Urinary bladder (tissue), 4 donors: ENCODE data around the gene ADAMTS17. TPM values are rescaled to one million over a fixed set of nuclear protein-coding genes. Genes with fewer than 3 reads are reported as not detected.
A peak's percentile ranks its signal among the peaks of the same experiment; 100 is the strongest.
"Not testable (repeated sequence)": the region's sequence is repeated elsewhere in the genome, so short reads cannot be mapped to it uniquely, and the experiment has no call there.

Experiments used
- DNase-seq: peaks from one replicate; pipeline ENCODE4 v3.0.0-alpha.2; 2015; ENCODE audit errors: extremely low spot score
- H3K27ac ChIP-seq: one replicate; pipeline ENCODE4 v1.5.1; 2013; ENCODE audit warnings: low read depth, mild to moderate bottlenecking, moderate library complexity
- H3K36me3 ChIP-seq: one replicate; pipeline ENCODE4 v1.6.1; 2013; ENCODE audit warnings: mild to moderate bottlenecking, moderate library complexity; ENCODE audit not compliant: insufficient read depth
- H3K4me1 ChIP-seq: one replicate; pipeline ENCODE4 v1.6.1; 2013; ENCODE audit warnings: mild to moderate bottlenecking, moderate library complexity; ENCODE audit not compliant: insufficient read depth
- H3K4me3 ChIP-seq: one replicate; pipeline ENCODE4 v1.5.1; 2013; ENCODE audit warnings: low read depth, low read length
- WGBS: extraction: QIAGEN DNeasy Blood & Tissue Kit; methylation state at CpG from one replicate; pipeline ENCODE4 v1.1.7; 2013; 5-methylcytosine and 5-hydroxymethylcytosine counted together
- polyA plus RNA-seq: library from polyadenylated mRNA; stranded (reverse); fragments of 200-250 nt; gene quantifications from one replicate; pipeline ENCODE4 v1.2.3, GENCODE V29; 2013
- total RNA-seq: library from RNA; depleted of rRNA; stranded (reverse); fragments of >200 nt; gene quantifications from one replicate; pipeline ENCODE4 v1.2.3, GENCODE V29; 2014
- donor health status: healthy with polysubstance abuse.
- donor health status: healthy.

ADAMTS17 gene
- total and polyA plus RNA-seq, 2 donors, result 2.8 to 10.7 TPM

DNA sequence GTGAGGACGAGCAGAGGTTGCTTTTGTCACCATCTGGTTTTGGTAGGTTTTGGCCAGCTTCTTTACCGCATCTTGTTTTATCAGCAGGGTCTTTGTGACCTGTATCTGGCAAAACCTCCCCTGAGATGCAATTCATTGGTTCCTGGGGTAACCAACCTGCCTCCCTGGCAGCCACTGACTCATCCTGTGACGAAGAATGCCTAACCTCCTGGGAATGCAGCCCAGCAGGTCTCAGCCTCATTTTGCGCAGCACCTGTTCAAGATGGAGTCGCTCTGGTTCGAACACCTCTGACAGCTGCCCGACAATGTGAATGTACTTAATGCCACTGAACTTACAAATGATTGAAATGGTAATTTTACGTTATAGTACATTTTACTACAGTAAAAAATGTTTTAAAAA lies 6.8 kb upstream of the ADAMTS17 start:
- WGBS, result 98% methylated on average over 8 of the region's 8 CpGs
- Histone ChIP-seq H3K4me3 (no peak overlapping the region), H3K36me3 (no peaks in the 10 kb centered on the region), H3K4me1 (no peaks in the 10 kb centered on the region), H3K27ac (no peak overlapping the region)
- DNase-seq, result no peak

DNA sequence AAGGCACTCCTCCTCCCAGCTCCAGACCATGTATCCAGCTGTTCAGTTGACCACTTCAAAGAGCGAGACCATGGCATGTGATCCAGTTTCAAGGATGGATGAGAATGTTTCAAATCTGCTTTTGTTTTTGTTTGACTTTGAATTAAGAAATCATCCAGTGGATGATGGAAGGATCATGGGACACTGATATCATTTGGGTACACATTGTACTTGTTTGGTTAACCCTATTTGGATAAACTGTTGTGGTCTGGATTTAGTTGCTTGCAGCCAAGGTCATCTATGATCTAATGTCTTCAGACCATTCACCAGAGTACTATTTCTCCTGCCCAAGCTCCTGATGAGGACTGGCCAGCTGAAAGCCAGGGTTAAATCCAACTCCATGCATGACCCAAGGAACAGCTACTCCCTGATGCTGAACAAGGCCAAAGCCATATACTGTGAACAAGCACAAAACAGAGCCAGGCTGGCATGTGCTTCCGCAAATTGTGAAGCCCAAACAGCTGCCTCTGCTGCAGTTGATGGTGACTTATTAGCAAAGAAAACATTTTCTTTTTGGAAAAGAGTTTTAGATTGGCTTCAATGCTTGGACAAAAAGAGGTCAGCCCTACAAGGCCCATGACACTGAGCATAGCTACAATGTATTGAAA lies 5.2 kb upstream of the ADAMTS17 start:
- no peak for DNase-seq
- Histone ChIP-seq H3K4me1 (no peaks in the 10 kb centered on the region), H3K36me3 (no peaks in the 10 kb centered on the region), H3K4me3 (no peak overlapping the region), H3K27ac (no peak overlapping the region)
- 96% methylated on average over 2 of the region's 2 CpGs for WGBS

DNA sequence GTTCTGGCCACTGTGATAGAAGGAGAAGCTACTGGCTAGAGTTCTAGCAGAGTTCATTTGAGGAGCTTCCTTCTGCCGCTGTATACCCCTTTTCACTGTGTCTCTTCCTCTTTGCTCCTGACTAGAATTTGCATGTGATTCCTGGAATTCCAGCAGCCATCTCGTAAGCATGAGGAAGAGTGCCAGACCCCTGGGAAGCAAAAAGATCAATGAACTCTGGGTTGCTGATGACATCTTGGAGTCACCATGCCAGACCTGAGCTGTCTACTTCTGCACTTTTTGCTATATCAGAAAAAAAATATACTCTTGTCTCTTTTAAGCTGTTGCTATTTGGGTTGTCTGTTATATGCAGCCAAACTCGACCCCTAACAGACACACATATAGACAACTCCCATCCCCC lies 3.7 kb upstream of the ADAMTS17 start:
- peaks cover 1% of the 10 kb centered on the region for H3K4me1 ChIP-seq
- 73% methylated on average over 3 of the region's 3 CpGs for WGBS

DNA sequence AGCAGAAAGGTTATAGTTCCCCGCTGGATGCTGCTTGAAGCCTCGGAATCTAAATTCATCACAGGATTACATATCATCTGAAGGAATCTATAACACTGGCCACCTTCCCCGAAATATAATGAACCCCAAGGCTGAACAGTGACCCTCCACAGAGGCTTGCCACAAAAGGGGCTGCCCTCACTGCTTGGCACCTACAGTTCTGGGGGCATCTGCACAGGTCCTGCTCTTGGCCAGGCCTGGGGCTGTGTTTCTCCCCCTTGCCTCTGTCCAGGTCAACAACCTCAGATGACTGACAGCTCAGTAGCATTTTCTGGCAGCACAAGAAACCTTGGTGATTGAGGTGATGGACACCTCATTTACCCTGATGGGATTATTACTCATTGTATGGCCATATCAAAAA lies 1.5 kb upstream of the ADAMTS17 start:
- Histone ChIP-seq H3K4me3 (no peak overlapping the region), H3K27ac (no peak overlapping the region), H3K36me3 (no peaks in the 10 kb centered on the region), H3K4me1 (peaks cover 1% of the 10 kb centered on the region)
- DNase-seq, result no peak
- WGBS, result 91% methylated on average over 3 of the region's 3 CpGs

More for the DNA sequence above, 3.7 kb upstream of the ADAMTS17 start:
- no peaks in the 10 kb centered on the region for H3K36me3 ChIP-seq
- no peak for DNase-seq
- H3K27ac ChIP-seq, result no peak overlapping the region
- no peak overlapping the region for H3K4me3 ChIP-seq

DNA sequence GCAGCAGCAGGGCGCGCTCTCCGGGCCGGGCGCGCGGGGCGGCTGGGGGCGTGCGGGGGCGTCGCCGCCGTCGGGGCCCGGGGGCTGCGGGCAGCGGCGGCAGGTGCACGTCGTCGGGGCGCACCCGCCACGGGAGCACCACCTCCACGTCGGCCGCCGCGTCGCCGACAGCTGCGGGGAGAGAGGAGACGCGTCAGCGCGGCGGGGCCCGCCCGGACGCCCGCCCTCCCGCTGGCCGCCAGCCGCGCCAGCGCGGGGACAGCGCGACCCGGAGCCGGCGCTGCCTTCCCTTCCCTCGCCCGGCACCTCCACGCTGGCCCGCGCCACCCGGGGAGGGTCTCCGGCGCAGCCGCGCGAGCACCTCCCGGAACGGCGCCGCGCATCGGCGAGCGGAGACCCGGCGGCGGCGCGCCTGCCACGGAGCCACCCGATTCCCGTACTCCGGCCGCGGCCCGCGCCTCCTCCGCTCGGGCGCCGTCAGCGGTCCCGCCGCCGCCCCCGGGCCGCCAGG lies 481 bp downstream of the ADAMTS17 start:
- Histone ChIP-seq H3K4me3 (peak overlapping the region; percentile 76), H3K27ac (peak overlapping the region; percentile 2), H3K4me1 (peaks cover 1% of the 10 kb centered on the region), H3K36me3 (no peaks in the 10 kb centered on the region)
- no peak for DNase-seq
- WGBS, result under 1% methylated on average over 93 of the region's 95 CpGs

DNA sequence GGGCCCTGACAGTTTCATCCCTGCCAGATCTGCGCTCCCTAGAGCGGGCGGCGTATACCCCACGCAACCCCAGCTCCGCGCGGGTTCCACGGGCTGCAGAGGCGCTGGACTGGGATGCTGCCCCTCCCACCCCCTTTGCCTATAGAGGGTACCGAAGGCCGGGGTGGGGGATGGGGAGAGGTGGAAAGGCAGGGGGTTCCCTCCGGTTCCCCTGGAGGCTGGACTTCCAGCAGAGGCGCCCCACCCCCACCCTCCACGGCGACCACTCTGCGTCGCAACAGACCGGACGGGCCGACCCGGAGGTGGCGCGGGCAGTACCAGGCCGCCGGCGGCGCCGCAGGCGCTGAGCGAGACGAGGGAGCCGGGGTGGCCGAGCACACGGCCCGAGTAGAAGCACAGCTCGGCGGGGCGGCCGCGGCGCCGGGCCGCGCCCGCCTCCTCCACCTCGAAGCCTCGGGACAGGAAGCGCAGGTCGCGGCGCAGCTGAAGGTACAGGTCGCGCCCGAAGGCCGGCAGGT lies 995 bp downstream of the ADAMTS17 start:
- H3K27ac ChIP-seq, result no peak overlapping the region
- peak overlapping the region; percentile 76 for H3K4me3 ChIP-seq
- H3K36me3 ChIP-seq, result no peaks in the 10 kb centered on the region
- H3K4me1 ChIP-seq, result peaks cover 1% of the 10 kb centered on the region
- no peak for DNase-seq
- 14% methylated on average over 56 of the region's 56 CpGs for WGBS

DNA sequence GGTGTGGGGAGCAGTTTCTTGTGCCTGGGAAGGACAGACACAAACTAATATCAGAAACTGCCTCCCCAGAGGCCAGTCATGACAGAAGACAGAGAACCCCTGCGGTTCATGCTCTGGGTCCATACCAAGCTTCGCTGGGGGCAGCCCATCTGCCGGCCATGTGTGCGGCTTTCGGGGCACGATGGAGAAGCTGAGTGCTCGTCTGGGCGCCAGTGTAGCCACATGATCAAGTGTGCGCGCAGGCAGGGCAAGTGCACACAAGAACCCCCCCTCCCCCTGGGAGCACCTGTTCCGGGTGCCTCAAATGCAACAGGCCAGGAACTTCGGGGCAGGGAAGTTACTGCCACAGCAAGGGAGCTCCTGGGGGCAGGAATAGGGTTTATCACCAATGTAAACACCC lies 1.8 kb downstream of the ADAMTS17 start:
- Histone ChIP-seq H3K27ac (no peak overlapping the region), H3K4me1 (peaks cover 1% of the 10 kb centered on the region), H3K36me3 (no peaks in the 10 kb centered on the region), H3K4me3 (no peak overlapping the region)
- WGBS, result 93% methylated on average over 12 of the region's 12 CpGs
- DNase-seq, result no peak

DNA sequence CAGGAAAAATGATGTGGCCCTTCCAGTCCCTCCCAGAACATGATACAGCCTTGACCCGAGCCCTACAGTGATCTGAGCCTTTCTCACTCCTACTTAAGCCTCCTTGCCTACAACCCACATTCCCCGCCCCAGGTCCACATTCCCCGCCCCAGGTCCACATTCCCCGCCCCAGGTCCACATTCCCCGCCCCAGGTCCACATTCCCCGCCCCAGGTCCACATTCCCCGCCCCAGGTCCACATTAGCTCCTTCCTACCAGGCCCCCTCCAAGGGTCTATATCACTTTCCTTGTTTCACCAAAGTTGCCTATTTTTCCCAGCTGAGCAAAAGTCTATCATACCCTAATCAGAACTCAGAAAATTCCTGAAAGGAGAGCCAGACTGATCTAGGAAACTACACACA lies 2.3 kb downstream of the ADAMTS17 start:
- 81% methylated on average over 7 of the region's 7 CpGs for WGBS
- DNase-seq, H3K27ac ChIP-seq, H3K36me3 ChIP-seq, H3K4me1 ChIP-seq, H3K4me3 ChIP-seq: not testable (repeated sequence)

DNA sequence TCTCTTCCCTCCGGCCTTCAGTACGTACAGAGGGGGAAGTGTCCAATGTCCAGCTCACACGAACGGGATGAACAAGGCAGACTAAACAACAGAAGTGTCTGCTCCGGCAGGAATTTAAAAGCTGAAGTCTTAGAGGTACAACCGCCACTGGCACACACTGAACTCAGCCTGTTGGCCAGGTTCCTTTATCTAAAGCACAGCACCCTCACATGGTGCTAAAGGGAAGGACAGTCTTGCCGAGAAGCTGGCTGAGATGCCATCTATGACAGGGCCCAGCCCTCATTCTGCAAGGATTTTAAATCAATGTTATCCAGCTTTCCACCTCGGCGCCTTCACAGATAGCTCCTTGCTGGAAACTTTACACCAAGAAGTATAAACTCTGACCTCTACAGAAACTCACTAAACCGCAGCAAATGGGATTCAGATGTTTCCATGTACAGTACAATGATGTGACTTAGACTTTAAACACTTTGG lies 2.8 kb downstream of the ADAMTS17 start:
- Histone ChIP-seq H3K4me3 (no peak overlapping the region), H3K4me1 (peaks cover 1% of the 10 kb centered on the region), H3K27ac (no peak overlapping the region), H3K36me3 (no peaks in the 10 kb centered on the region)
- 18% methylated on average over 10 of the region's 10 CpGs for WGBS
- peak; percentile 46 for DNase-seq

DNA sequence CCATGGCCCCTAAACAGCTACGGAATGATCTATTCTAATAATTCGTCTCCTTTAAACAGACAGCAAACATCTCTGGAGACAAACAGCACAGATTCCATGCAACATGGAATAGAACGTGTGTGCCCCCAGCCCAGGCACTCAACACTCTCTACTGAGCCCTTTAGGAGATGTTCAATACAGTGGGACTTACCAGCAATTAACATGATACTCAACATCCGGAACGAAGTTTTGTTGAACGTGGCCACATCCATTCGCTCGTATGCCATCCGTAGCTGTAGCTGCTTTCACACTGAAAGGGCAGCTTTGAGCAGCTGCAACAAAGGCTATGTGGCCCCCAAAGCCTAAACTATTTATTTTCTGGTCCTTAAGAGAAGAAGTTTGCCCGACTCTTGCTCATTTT lies 3.5 kb downstream of the ADAMTS17 start:
- no peak overlapping the region for H3K4me3 ChIP-seq
- WGBS, result 91% methylated on average over 10 of the region's 10 CpGs
- peaks cover 1% of the 10 kb centered on the region for H3K4me1 ChIP-seq

DNA sequence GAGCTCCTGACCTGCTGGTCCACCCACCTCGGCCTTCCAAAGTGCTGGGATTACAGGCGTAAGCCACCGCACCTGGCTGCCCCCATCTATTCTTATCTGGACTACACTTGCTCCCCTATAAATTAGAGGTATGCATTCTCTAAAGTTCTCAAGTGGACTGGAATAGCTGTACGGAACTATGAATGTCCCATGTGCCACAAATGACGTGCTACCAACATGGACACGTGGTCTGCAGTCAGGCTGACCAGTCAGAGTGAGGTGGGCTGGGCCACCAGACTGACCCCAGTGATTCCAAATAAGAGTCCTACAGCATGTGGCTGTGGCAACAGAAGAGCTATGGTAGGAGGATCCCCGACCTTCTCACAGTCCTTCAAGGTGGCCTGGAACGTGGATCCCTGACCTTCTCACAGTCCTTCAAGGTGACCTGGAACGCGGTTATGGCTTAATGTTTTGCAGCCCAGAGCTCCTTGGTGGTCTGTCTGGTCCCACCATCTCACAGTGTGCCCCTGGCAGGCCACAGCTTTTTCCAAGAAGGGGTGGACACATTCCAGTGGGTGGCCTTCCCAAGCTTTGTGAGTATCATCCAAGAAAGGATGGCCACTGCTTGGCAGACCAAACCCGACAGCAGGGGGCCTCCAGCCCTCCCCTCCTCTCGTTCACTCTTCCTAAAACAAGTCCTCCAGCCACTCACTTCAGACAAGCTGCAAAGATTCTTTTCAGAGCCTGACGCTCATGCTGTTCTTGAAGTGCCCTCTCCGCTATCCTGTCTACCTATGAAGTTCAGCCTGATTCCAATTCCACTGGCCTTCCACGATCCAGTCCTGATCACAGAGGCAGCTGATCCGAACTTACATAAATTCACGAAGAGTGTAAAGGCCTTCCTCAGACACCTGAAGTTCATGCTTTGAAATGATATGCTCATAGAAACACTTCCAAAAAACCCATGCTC lies 4.4 kb downstream of the ADAMTS17 start:
- no peaks in the 10 kb centered on the region for H3K36me3 ChIP-seq
- H3K4me3 ChIP-seq, result no peak overlapping the region
- WGBS, result 95% methylated on average over 17 of the region's 17 CpGs
- H3K4me1 ChIP-seq, result peaks cover 1% of the 10 kb centered on the region
- H3K27ac ChIP-seq, result no peak overlapping the region
- no peak for DNase-seq

More for the DNA sequence above, 3.5 kb downstream of the ADAMTS17 start:
- Histone ChIP-seq H3K27ac (no peak overlapping the region), H3K36me3 (no peaks in the 10 kb centered on the region)
- no peak for DNase-seq

DNA sequence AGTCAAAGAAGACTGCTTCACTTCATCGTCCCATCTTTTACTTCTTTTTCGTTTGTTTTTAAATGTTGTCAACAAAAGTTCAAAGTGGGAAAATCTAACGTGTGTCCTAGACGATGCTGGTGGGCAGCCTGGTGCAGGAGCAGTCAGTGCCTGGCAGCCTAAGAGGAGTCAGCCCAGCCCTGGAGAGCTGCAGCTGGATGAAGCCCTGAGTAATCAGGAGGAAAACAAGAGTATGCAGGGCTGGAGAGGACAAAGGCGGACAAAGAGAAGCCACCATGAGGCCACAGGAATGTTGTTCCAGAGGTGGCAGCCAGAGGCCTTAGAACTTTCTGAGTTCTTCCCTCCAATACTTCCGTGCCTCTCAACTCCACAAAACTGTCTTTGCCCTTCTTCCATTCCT lies 5.7 kb downstream of the ADAMTS17 start:
- H3K27ac ChIP-seq, result no peak overlapping the region
- H3K36me3 ChIP-seq, result no peaks in the 10 kb centered on the region
- peaks cover 1% of the 10 kb centered on the region for H3K4me1 ChIP-seq
- no peak overlapping the region for H3K4me3 ChIP-seq
- 56% methylated on average over 6 of the region's 6 CpGs for WGBS
- no peak for DNase-seq

DNA sequence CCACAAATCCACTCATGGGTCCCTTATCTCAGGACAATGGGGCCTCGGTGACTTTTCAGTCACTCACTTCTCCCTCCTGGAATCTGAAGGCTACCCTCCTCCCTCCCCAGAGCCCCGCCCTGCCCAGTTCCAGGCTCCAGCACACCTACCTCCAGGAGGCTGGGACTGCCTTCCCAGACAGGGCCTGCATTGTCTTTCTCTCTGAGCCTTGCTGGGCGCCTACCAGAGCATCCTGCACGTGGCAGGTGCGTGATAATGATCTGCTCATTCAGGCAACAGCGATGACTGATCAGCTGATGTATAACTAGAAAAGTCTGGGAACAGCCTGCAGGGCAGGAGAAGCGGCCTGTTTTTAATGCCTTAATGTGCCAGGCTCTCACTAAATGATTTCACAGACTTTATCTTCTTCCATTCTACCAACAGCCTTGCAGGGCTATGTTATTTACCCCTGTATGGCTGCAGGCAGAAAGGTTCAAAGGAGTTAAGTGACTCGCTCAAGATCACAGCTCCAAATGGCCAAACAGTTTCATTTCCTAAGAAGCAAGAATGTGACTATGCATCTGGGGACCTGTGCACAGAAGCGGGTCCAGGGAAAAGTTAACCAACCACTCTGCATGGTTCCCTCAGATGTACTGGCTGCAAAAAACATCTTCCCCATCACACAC lies 6.3 kb downstream of the ADAMTS17 start:
- Histone ChIP-seq H3K36me3 (no peaks in the 10 kb centered on the region), H3K4me1 (no peaks in the 10 kb centered on the region), H3K27ac (no peak overlapping the region), H3K4me3 (no peak overlapping the region)
- WGBS, result 81% methylated on average over 9 of the region's 9 CpGs
- no peak for DNase-seq
